MM.1S (cell line): ENCODE measurements around the gene FRMPD2.
"Not testable (repeated sequence)": the region's sequence is repeated elsewhere in the genome, so short reads cannot be mapped to it uniquely, and the experiment has no call there.

ENCODE experiments used
- DNase-seq: peaks from one replicate; pipeline ENCODE4 v3.0.0-alpha.2; 2015
- H2AFZ ChIP-seq: fragments of 300-600 bp; sonication (generic); 2 replicates; pipeline ENCODE4 v1.6.0; 2016; ENCODE audit warnings: antibody characterized with exemption, low read length
- H3F3A ChIP-seq: fragments of 300-600 bp; sonication (generic); 2 replicates; pipeline ENCODE4 v1.6.1; 2016; ENCODE audit warnings: mild to moderate bottlenecking, antibody characterized with exemption, low read length, moderate library complexity, mixed read lengths; ENCODE audit not compliant: insufficient read depth
- H3K27ac ChIP-seq: fragments of 300-600 bp; sonication (generic); 2 replicates; pipeline ENCODE4 v1.5.1; 2016; ENCODE audit warnings: mild to moderate bottlenecking, low read length
- H3K27me3 ChIP-seq: fragments of 300-600 bp; sonication (generic); replicated peaks from 2 replicates; pipeline ENCODE4 v1.6.0; 2016; ENCODE audit warnings: low read length; ENCODE audit not compliant: insufficient read depth
- H3K36me3 ChIP-seq: fragments of 300-600 bp; sonication (generic); replicated peaks from 2 replicates; pipeline ENCODE4 v1.6.1; 2016; ENCODE audit warnings: mild to moderate bottlenecking, low read length, mixed read lengths; ENCODE audit not compliant: insufficient read depth
- H3K4me1 ChIP-seq: fragments of 300-600 bp; sonication (generic); 2 replicates; pipeline ENCODE4 v1.6.1; 2016; ENCODE audit warnings: low read length, mixed read lengths
- H3K4me2 ChIP-seq: fragments of 300-600 bp; sonication (generic); 2 replicates; pipeline ENCODE4 v1.6.0; 2016; ENCODE audit warnings: low read depth, low read length
- H3K4me3 ChIP-seq: fragments of 300-600 bp; sonication (generic); 2 replicates; pipeline ENCODE4 v1.5.1; 2016; ENCODE audit warnings: low read length, mixed read lengths
- H3K79me2 ChIP-seq: fragments of 300-600 bp; sonication (generic); 2 replicates; pipeline ENCODE4 v1.6.1; 2016; ENCODE audit warnings: mixed run types, low read length, mixed read lengths
- H3K9ac ChIP-seq: fragments of 300-600 bp; sonication (generic); 2 replicates; pipeline ENCODE4 v1.6.1; 2016; ENCODE audit warnings: low read length, mixed read lengths
- H3K9me2 ChIP-seq: fragments of 300-600 bp; sonication (generic); replicated peaks from 2 replicates; pipeline ENCODE4 v1.6.1; 2016; ENCODE audit warnings: mild to moderate bottlenecking, low read length, mixed read lengths; ENCODE audit not compliant: insufficient read depth
- H3K9me3 ChIP-seq: fragments of 300-600 bp; sonication (generic); replicated peaks from 2 replicates; pipeline ENCODE4 v1.6.1; 2016; ENCODE audit warnings: mild to moderate bottlenecking, low read length, mixed read lengths; ENCODE audit not compliant: insufficient read depth
- H4K20me1 ChIP-seq: fragments of 300-600 bp; sonication (generic); 2 replicates; pipeline ENCODE4 v1.6.1; 2016; ENCODE audit warnings: mild to moderate bottlenecking, low read length, moderate library complexity, mixed read lengths; ENCODE audit not compliant: insufficient read depth
- EZH2 ChIP-seq: fragments of 300-600 bp; sonication (generic); optimal IDR thresholded peaks from 2 replicates; pipeline ENCODE3; 2017; ENCODE audit warnings: low read depth, mild to moderate bottlenecking, antibody characterized with exemption, low read length, mixed read lengths
- EZH2phosphoT487 ChIP-seq: fragments of 300-600 bp; sonication (generic); IDR thresholded peaks from 2 replicates; pipeline ENCODE4 v1.6.1; 2018; ENCODE audit warnings: antibody characterized with exemption, low read length
- TF ChIP-seq, protein P1 (sequence below): fragments of 300-600 bp; sonication (generic); IDR thresholded peaks from 2 replicates; pipeline ENCODE4 v1.5.1; 2016; ENCODE audit warnings: antibody characterized with exemption, low read length, mixed read lengths

FRMPD2 gene

DNA sequence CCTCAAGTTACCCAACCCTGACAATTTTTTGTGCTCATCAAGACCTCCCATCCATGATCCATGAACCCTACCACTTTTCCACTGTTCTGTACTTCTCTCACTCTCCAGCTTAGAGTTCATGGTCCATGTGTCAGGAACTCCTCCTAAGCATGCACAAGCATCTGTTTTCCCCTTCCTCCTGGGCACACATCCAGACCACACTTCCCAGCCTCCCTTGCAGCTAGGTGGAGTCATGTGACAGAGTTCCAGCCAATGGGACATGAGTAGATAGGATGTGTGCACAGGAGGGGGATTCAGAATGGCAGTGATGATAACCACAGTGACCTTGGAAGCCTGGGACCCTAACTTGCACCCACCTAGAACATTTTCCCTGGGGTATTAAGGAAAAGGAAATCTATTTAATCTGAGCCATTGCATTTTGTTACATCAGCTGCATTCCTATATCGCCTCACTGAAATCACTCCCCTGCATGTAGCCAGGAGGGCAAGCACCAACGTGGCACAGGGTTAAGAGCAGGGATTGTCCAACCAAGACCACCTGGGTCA lies 9.6 kb upstream of the FRMPD2 start:
- Histone ChIP-seq H2AFZ (no peak overlapping the region), H3K9me2 (no peaks in the 10 kb centered on the region), H3K9me3 (no peaks in the 10 kb centered on the region), H3F3A (no peaks in the 10 kb centered on the region), H3K36me3 (no peaks in the 10 kb centered on the region), H3K4me3 (no peak overlapping the region), H3K27ac (no peak overlapping the region), H4K20me1 (no peaks in the 10 kb centered on the region), H3K4me2 (no peak overlapping the region), H3K4me1 (peaks cover 11% of the 10 kb centered on the region; the same call in 1 of the 2 replicates), H3K9ac (no peak overlapping the region), H3K27me3 (no peaks in the 10 kb centered on the region), H3K79me2 (no peaks in the 10 kb centered on the region)
- no peak for DNase-seq
- TF ChIP-seq, protein P1, sequence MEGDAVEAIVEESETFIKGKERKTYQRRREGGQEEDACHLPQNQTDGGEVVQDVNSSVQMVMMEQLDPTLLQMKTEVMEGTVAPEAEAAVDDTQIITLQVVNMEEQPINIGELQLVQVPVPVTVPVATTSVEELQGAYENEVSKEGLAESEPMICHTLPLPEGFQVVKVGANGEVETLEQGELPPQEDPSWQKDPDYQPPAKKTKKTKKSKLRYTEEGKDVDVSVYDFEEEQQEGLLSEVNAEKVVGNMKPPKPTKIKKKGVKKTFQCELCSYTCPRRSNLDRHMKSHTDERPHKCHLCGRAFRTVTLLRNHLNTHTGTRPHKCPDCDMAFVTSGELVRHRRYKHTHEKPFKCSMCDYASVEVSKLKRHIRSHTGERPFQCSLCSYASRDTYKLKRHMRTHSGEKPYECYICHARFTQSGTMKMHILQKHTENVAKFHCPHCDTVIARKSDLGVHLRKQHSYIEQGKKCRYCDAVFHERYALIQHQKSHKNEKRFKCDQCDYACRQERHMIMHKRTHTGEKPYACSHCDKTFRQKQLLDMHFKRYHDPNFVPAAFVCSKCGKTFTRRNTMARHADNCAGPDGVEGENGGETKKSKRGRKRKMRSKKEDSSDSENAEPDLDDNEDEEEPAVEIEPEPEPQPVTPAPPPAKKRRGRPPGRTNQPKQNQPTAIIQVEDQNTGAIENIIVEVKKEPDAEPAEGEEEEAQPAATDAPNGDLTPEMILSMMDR = no peak
- no peak for TF ChIP-seq EZH2
- TF ChIP-seq EZH2phosphoT487 = no peak

DNA sequence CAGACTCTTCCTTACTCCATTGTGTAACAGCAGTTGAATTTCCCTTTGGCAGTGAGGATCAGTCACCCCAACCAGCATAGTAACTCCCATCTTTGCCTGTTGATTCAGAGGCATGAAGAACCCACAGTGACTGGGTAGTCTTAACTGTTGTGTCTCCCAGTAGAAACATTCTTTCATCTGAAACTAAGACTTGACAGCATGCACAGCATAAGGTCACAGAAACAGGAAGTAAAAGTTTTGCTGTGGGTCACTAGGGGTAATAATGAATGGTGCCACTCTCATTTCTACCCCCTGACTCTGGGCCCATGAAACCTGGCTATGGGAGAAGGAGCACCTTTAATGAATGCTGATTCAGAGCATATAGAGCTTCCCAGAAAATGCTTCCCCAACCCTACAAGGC lies 8.3 kb upstream of the FRMPD2 start:
- no peak overlapping the region for H3K9ac ChIP-seq
- no peak overlapping the region for H3K4me3 ChIP-seq
- peak; percentile 58 for DNase-seq
- no peaks in the 10 kb centered on the region for H3K9me2 ChIP-seq
- peaks cover 11% of the 10 kb centered on the region; the same call in 1 of the 2 replicates for H3K4me1 ChIP-seq
- H4K20me1 ChIP-seq = no peaks in the 10 kb centered on the region
- no peaks in the 10 kb centered on the region for H3K36me3 ChIP-seq
- no peaks in the 10 kb centered on the region for H3K27me3 ChIP-seq
- H2AFZ ChIP-seq = no peak overlapping the region
- H3K27ac ChIP-seq = no peak overlapping the region
- H3K9me3 ChIP-seq = no peaks in the 10 kb centered on the region
- H3K79me2 ChIP-seq = no peaks in the 10 kb centered on the region
- H3K4me2 ChIP-seq = no peak overlapping the region
- H3F3A ChIP-seq = no peaks in the 10 kb centered on the region
- TF ChIP-seq EZH2 = no peak
- TF ChIP-seq EZH2phosphoT487 = no peak
- TF ChIP-seq, protein P1 = no peak

DNA sequence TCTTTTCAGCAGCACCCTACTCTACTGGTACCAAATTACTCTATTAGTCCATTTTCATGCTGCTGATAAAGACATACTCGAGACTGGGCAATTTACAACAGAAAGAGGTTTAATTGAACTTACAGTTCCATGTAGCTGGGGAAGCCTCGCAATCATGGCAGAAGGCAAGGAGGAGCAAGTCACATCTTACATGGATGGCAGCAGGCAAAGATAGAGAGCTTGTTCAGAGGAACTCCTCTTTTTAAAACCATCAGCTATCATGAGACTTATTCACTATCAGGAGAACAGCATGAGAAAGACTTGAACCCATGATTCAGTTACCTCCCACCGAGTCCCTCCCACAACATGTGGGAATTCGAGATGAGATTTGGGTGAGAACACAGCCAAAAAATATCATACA lies 7.2 kb upstream of the FRMPD2 start:
- not testable (repeated sequence) for DNase-seq, H3K9ac ChIP-seq, H2AFZ ChIP-seq, H3K4me3 ChIP-seq, H3K27me3 ChIP-seq, H4K20me1 ChIP-seq, H3K36me3 ChIP-seq, H3F3A ChIP-seq, H3K79me2 ChIP-seq, H3K27ac ChIP-seq, H3K4me2 ChIP-seq, H3K9me2 ChIP-seq, H3K9me3 ChIP-seq
- H3K4me1 ChIP-seq = peaks cover 11% of the 10 kb centered on the region; the same call in 1 of the 2 replicates

DNA sequence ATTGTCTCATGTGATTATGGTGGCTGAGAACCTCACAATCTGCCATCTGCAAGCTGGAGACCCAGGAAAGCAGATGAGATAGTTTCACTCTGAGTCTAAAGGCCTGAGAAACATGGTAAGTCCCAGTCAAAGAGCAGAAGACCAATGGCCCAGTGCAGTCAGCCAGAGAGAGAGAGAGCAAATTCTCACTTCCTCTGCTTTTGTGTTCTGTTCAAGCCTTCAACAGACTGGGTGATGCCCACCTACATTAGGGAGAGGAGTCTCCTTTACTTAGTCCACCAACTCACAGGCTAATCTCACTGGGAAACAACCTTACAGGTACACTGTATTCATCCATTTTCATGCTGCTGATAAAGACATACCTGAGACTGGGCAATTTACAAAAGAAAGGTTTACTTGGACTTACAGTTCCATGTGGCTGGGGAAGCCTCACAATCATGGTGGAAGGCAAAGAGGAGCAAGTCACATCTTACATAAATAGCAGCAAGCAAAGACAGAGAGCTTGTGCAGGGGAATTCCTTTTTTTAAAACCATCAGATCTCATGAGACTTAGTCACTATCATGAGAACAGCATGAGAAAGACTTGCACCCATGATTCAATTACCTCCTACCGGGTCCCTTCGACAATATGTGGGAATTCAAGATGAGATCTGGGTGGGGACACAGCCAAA lies 4.7 kb upstream of the FRMPD2 start:
- no peak overlapping the region for H3K4me2 ChIP-seq
- H4K20me1 ChIP-seq = no peaks in the 10 kb centered on the region
- H3K36me3 ChIP-seq = no peaks in the 10 kb centered on the region
- no peaks in the 10 kb centered on the region for H3K9me2 ChIP-seq
- H3K9ac ChIP-seq = no peak overlapping the region
- H3K27ac ChIP-seq = no peak overlapping the region
- DNase-seq = no peak
- peaks cover 11% of the 10 kb centered on the region; the same call in 1 of the 2 replicates for H3K4me1 ChIP-seq
- TF ChIP-seq, protein P1 = no peak
- TF ChIP-seq EZH2 (no peak), EZH2phosphoT487 (no peak)
- no peaks in the 10 kb centered on the region for H3K27me3 ChIP-seq
- no peak overlapping the region for H3K4me3 ChIP-seq
- H3K79me2 ChIP-seq = no peaks in the 10 kb centered on the region
- H3K9me3 ChIP-seq = no peaks in the 10 kb centered on the region
- H3F3A ChIP-seq = no peaks in the 10 kb centered on the region
- H2AFZ ChIP-seq = no peak overlapping the region
